BE2C (cell line): ENCODE data around the gene ZCCHC3.

ENCODE experiments used
- DNase-seq: peaks from one replicate; pipeline ENCODE4 v3.0.0-alpha.2; 2020
- H3K27me3 ChIP-seq: fragments of 250-450 bp; sonication (Bioruptor Pico); 2 replicates; pipeline ENCODE4 v1.5.1; 2020; ENCODE audit warnings: mild to moderate bottlenecking
- H3K36me3 ChIP-seq: fragments of 250-450 bp; sonication (Bioruptor Pico); 2 replicates; pipeline ENCODE4 v1.5.1; 2020; ENCODE audit warnings: mild to moderate bottlenecking
- H3K4me1 ChIP-seq: fragments of 250-450 bp; sonication (Bioruptor Pico); 2 replicates; pipeline ENCODE4 v1.5.1; 2020
- H3K4me3 ChIP-seq: 2 replicates; pipeline ENCODE4 v1.5.1; 2011; ENCODE audit warnings: low read depth, low read length
- H3K9me3 ChIP-seq: fragments of 250-450 bp; sonication (Bioruptor Pico); 2 replicates; pipeline ENCODE4 v1.5.1; 2020
- CTCF ChIP-seq: IDR thresholded peaks from 2 replicates; pipeline ENCODE4 v1.5.1; 2012; ENCODE audit warnings: mild to moderate bottlenecking, low read depth, low read length

Gene ZCCHC3

DNA sequence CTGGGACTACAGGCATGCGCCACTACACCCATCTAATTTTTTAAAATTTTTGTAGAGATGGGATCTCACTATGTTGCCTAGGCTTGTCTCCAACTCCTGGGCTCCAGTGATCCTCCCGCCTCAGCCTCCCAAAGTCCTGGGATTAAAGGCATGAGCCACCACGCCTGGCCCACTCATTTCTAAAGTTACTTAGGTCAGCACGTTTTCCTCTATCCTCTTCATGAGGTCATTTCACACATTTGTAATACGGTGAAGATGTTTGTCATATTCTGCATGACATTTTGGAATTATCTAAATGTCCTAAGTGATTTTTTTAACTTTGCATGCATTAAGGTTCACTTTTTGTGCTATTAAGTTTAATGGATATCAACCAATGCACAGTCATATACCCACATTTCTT is 16.0 kb downstream of the ZCCHC3 start:
- H3K4me3 ChIP-seq = no peak overlapping the region
- H3K4me1 ChIP-seq = no peaks in the 10 kb centered on the region
- TF ChIP-seq CTCF = no peak
- H3K9me3 ChIP-seq = no peaks in the 10 kb centered on the region
- H3K36me3 ChIP-seq = no peaks in the 10 kb centered on the region
- no peaks in the 10 kb centered on the region for H3K27me3 ChIP-seq
- no peak for DNase-seq

GRCh38 chr20:313948-314347 is 16.6 kb downstream of the ZCCHC3 start:
- Histone ChIP-seq H3K4me1 (no peaks in the 10 kb centered on the region), H3K36me3 (no peaks in the 10 kb centered on the region), H3K27me3 (no peaks in the 10 kb centered on the region), H3K9me3 (no peaks in the 10 kb centered on the region), H3K4me3 (no peak overlapping the region)
- TF ChIP-seq CTCF = no peak
- no peak for DNase-seq

GRCh38 chr20:316316-317068 is 19.1 kb downstream of the ZCCHC3 start:
- Histone ChIP-seq H3K36me3 (no peaks in the 10 kb centered on the region), H3K4me1 (no peaks in the 10 kb centered on the region), H3K4me3 (no peak overlapping the region), H3K9me3 (no peaks in the 10 kb centered on the region), H3K27me3 (no peaks in the 10 kb centered on the region)
- no peak for TF ChIP-seq CTCF
- no peak for DNase-seq

GRCh38 chr20:324177-325044 is 27.0 kb downstream of the ZCCHC3 start:
- Histone ChIP-seq H3K36me3 (peaks cover 4% of the 10 kb centered on the region; the same call in 1 of the 2 replicates), H3K9me3 (no peaks in the 10 kb centered on the region), H3K4me1 (peaks cover 3% of the 10 kb centered on the region; the same call in 1 of the 2 replicates), H3K4me3 (peak overlapping the region; percentile 75), H3K27me3 (no peaks in the 10 kb centered on the region)
- DNase-seq = peak; percentile 93
- TF ChIP-seq CTCF = peak; percentile 19

DNA sequence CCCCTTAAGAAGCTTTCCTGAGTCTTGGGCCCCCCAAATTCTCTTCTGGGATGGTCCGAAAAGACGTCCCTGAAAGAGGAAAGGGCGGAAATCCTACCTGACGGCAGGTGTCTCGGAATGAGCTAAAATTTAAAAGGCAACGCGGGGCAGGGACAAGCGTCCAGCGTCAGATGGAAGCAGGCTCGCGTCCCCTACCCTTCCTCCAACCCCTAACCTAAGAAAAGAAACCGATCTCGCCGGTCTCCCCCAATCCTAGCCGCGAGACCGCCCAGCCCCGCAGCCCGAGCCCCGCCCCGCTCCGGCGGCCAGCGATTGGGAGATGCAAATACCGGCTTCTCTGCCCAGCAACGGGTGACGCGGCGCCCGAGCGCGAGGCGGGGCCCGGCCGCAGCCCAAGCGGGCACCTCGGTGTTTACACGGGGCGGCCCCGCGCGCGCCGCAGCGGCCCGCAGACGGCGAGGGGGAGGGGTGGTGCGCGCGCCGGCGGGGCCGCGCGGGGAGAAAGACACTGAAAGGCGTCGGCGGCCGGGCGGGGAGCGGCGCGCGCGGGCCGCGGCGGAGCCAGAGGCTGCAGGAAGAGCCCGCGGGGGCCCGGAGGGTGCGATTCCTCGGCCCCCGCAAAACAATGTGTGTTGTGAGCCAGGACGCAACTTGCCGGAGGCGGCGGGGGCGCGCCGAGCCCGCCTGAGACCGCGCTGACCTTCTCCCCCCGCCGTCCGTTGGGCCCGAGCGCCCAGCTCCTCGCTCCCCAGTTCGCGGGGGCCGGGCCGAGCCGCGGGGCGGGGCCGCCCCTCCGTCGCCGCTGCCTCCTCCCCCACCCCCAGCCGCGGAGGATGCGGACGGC is 27.9 kb downstream of the ZCCHC3 start, which contains the start of gene SOX12:
TSS of gene SOX12 (plus strand) at position 508 of the 844 bp plus-strand sequence. CDS start 373 bp downstream, outside the sequence.
- DNase-seq = peak; percentile 94
- Histone ChIP-seq H3K4me1 (peaks cover 4% of the 10 kb centered on the region), H3K36me3 (peaks cover 8% of the 10 kb centered on the region; the same call in 1 of the 2 replicates), H3K27me3 (no peaks in the 10 kb centered on the region), H3K9me3 (no peaks in the 10 kb centered on the region), H3K4me3 (peak within 1 kb of the TSS; percentile 85)
- TF ChIP-seq CTCF = no peak
